ENCODE data around the gene TMCO4.

The TMCO4 gene

GRCh38 chr1:19680644-19681043, 119.1 kb downstream of the TMCO4 start:
- Histone ChIP-seq H3K4me3 (IDR thresholded peaks at IDR 0.05; ENCODE audit: insufficient read depth, low read depth, low read length) (no peak overlapping the region), H3K27me3 (ENCODE audit: insufficient read depth, low read depth) (peaks cover 2% of the 10 kb centered on the region; the same call in 1 of the 2 replicates), H4K20me1 (ENCODE audit: insufficient read depth) (no peaks in the 10 kb centered on the region), H3K27ac (no peak overlapping the region), H3K4me2 (no peak overlapping the region), H3K9ac (no peak overlapping the region), H3K36me3 (ENCODE audit: insufficient read depth) (no peaks in the 10 kb centered on the region), H3K79me2 (ENCODE audit: insufficient read depth, low read depth) (no peaks in the 10 kb centered on the region), H2AFZ (ENCODE audit: low read depth) (no peak overlapping the region), H3K4me1 (ENCODE audit: low read depth, poor library complexity, severe bottlenecking) (no peaks in the 10 kb centered on the region)
- TF ChIP-seq CTCF (conservative IDR thresholded peaks at IDR 0.05; ENCODE audit: low read depth, low read length), result no peak

- no peaks in the 10 kb centered on the region for H3K79me2 ChIP-seq (ENCODE audit: insufficient read depth, low read depth)
- H3K27ac ChIP-seq, result no peak overlapping the region
- no peaks in the 10 kb centered on the region for H4K20me1 ChIP-seq (ENCODE audit: insufficient read depth)
- no peak for TF ChIP-seq CTCF (conservative IDR thresholded peaks at IDR 0.05; ENCODE audit: low read depth, low read length)
- peaks cover 2% of the 10 kb centered on the region; the same call in 1 of the 2 replicates for H3K27me3 ChIP-seq (ENCODE audit: insufficient read depth, low read depth)
- H3K4me3 ChIP-seq (IDR thresholded peaks at IDR 0.05; ENCODE audit: insufficient read depth, low read depth, low read length), result no peak overlapping the region
- no peak overlapping the region for H2AFZ ChIP-seq (ENCODE audit: low read depth)
- H3K4me1 ChIP-seq (ENCODE audit: low read depth, poor library complexity, severe bottlenecking), result no peaks in the 10 kb centered on the region
- H3K36me3 ChIP-seq (ENCODE audit: insufficient read depth), result no peaks in the 10 kb centered on the region
- no peak overlapping the region for H3K4me2 ChIP-seq
- no peak overlapping the region for H3K9ac ChIP-seq
Observed at GRCh38 chr1:19679691-19680090, 120.0 kb downstream of the TMCO4 start.

- H3K4me1 ChIP-seq (ENCODE audit: low read depth, poor library complexity, severe bottlenecking), result no peaks in the 10 kb centered on the region
- H3K4me2 ChIP-seq, result no peak overlapping the region
- H2AFZ ChIP-seq (ENCODE audit: low read depth), result no peak overlapping the region
- no peaks in the 10 kb centered on the region for H3K36me3 ChIP-seq (ENCODE audit: insufficient read depth)
- H3K27ac ChIP-seq, result no peak overlapping the region
- TF ChIP-seq CTCF (conservative IDR thresholded peaks at IDR 0.05; ENCODE audit: low read depth, low read length), result no peak
- no peaks in the 10 kb centered on the region for H3K79me2 ChIP-seq (ENCODE audit: insufficient read depth, low read depth)
- H4K20me1 ChIP-seq (ENCODE audit: insufficient read depth), result no peaks in the 10 kb centered on the region
- peaks cover 2% of the 10 kb centered on the region; the same call in 1 of the 2 replicates for H3K27me3 ChIP-seq (ENCODE audit: insufficient read depth, low read depth)
- H3K4me3 ChIP-seq (IDR thresholded peaks at IDR 0.05; ENCODE audit: insufficient read depth, low read depth, low read length), result no peak overlapping the region
- no peak overlapping the region for H3K9ac ChIP-seq
Observed at GRCh38 chr1:19678931-19679453, 120.7 kb downstream of the TMCO4 start.

GRCh38 chr1:19678493-19678892, 121.2 kb downstream of the TMCO4 start:
- no peak overlapping the region for H3K9ac ChIP-seq
- no peaks in the 10 kb centered on the region for H3K4me1 ChIP-seq (ENCODE audit: low read depth, poor library complexity, severe bottlenecking)
- no peak overlapping the region for H3K4me3 ChIP-seq (IDR thresholded peaks at IDR 0.05; ENCODE audit: insufficient read depth, low read depth, low read length)
- TF ChIP-seq CTCF (conservative IDR thresholded peaks at IDR 0.05; ENCODE audit: low read depth, low read length), result no peak
- H3K27ac ChIP-seq, result no peak overlapping the region
- peaks cover 2% of the 10 kb centered on the region; the same call in 1 of the 2 replicates for H3K27me3 ChIP-seq (ENCODE audit: insufficient read depth, low read depth)
- H3K79me2 ChIP-seq (ENCODE audit: insufficient read depth, low read depth), result no peaks in the 10 kb centered on the region
- no peaks in the 10 kb centered on the region for H3K36me3 ChIP-seq (ENCODE audit: insufficient read depth)
- H4K20me1 ChIP-seq (ENCODE audit: insufficient read depth), result no peaks in the 10 kb centered on the region
- H3K4me2 ChIP-seq, result no peak overlapping the region
- no peak overlapping the region for H2AFZ ChIP-seq (ENCODE audit: low read depth)
